Natural killer cell treated with Interleukin-12 subunit alpha and Interleukin-12 subunit beta and Interleukin-15 and Interleukin-18, amount 100 ng/mL, for 72 hours (primary cell): Measurements from ENCODE around the gene HNRNPAB. TPM values are rescaled to one million over a fixed set of nuclear protein-coding genes. Genes with fewer than 3 reads are reported as not detected.
A peak's percentile ranks its signal among the peaks of the same experiment; 100 is the strongest.

ENCODE experiments used
- ATAC-seq, 2 donors: fragments of 150-1000 bp; cut with Tn5 transposase in 1 of 2; sonication (Bioruptor Pico), chemical (Tn5 transposase) in 1 of 2; 2 replicates each; pipeline ENCODE4 v1.10.0; 2021
- DNase-seq: peaks from one replicate; pipeline ENCODE4 v3.0.0; 2022; ENCODE audit warnings: low spot score
- H3K27ac Mint-ChIP-seq, 2 donors: 1 replicate in 1 of 2; 2 replicates in 1 of 2; pipeline ENCODE4 v1.8.0; 2022; ENCODE audit warnings: mixed read lengths in 2 of 2, mild to moderate bottlenecking in 1 of 2, moderate library complexity in 1 of 2
- H3K27me3 Mint-ChIP-seq, 2 donors: 1 replicate in 1 of 2; 2 replicates in 1 of 2; pipeline ENCODE4 v1.8.0; 2022; ENCODE audit warnings: mixed read lengths in 2 of 2
- H3K36me3 Mint-ChIP-seq: one replicate; pipeline ENCODE4 v1.8.0; 2022; ENCODE audit warnings: mixed read lengths
- H3K4me1 Mint-ChIP-seq, 2 donors: 1 replicate in 1 of 2; 2 replicates in 1 of 2; pipeline ENCODE4 v1.8.0; 2022; ENCODE audit warnings: low read depth in 2 of 2, mixed read lengths in 2 of 2, mild to moderate bottlenecking in 1 of 2
- H3K4me3 Mint-ChIP-seq: one replicate; pipeline ENCODE4 v1.8.0; 2022; ENCODE audit warnings: mixed read lengths
- H3K9me3 Mint-ChIP-seq: 2 replicates; pipeline ENCODE4 v1.8.0; 2022; ENCODE audit warnings: mixed read lengths
- total RNA-seq, 2 donors: library from RNA; stranded (reverse); gene quantifications; one replicate each; pipeline ENCODE4 v1.2.3, GENCODE V29; 2022

The HNRNPAB gene
- total RNA-seq, 2 donors from 2014 or later: 314 to 481 TPM

DNA sequence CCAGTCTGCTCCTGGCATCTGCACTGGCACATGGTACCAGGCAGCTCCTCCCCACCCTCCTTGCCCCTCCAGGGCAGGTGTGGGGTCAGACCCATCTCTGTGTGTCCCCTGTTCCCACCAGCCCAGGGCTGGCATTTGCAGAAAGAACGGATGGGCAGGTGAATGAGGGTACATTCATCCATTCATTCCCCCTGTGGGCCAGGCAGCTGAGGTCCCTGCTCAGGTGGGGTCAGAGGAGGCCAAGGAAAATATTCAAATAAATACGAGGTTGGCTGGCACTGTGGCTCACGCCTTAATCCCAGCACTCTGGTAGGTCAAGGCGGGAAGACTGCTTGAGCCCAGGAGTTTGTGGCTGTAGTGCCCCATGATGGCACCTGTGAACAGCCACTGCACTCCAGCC, 53.3 kb downstream of the HNRNPAB start:
- H3K36me3 Mint-ChIP-seq: no peaks in the 10 kb centered on the region
- no peaks in the 10 kb centered on the region for H3K27me3 Mint-ChIP-seq
- DNase-seq (no peak), ATAC-seq (peak in 1 of 2 donors; percentile 30)
- no peaks in the 10 kb centered on the region for H3K9me3 Mint-ChIP-seq
- peaks cover 6 to 9% of the 10 kb centered on the region in 2 donors for H3K4me1 Mint-ChIP-seq
- no peak overlapping the region for H3K27ac Mint-ChIP-seq
- no peak overlapping the region for H3K4me3 Mint-ChIP-seq

DNA sequence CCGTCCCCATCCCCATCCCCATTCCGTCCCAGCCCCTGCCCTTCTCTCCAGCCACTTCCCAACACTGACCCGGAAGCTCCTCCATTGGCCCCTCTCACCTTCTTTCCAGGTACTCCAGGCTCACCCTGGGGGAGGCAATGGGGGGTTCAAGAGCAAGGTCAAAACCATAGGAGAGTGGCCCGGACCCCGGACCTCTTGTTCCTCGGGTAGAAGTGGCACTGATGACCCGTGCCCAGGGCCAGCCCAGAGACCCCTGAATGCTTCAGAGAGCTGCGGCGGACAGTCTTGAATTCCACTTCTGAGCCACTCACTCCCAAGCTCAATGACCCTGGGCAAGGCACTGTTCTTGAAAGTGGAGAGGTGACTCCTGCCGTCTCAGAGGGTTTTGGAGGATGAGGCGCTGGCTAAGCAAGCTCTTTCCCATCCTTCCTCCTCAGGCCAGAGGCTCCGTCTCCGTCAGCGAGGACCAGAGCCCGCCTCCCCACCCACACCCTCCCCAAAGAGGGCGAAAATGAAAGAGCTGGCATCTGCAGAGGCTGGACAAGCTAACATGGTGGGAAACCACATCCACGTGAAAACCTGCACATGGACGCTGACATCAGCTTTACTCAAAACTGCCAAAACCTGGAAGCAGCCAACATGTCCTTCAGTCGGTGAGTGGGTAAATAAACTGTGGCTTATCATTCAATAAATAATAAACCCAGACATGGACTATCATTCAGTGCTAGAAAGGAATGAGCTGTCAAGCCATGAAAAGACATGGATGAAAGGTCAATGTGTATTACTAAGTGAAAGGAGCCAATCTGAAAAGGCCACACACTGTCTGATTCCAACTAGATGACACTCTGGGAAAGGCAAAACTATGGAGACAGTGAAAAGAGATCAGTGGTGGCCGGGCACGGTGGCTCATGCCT, 55.5 kb downstream of the HNRNPAB start:
- peaks cover 6 to 9% of the 10 kb centered on the region in 2 donors for H3K4me1 Mint-ChIP-seq
- H3K4me3 Mint-ChIP-seq: no peak overlapping the region
- DNase-seq: no peak
- no peaks in the 10 kb centered on the region for H3K9me3 Mint-ChIP-seq
- peak in 1 of 2 donors; percentile 15 for ATAC-seq
- no peaks in the 10 kb centered on the region for H3K27me3 Mint-ChIP-seq
- H3K36me3 Mint-ChIP-seq: no peaks in the 10 kb centered on the region
- peak overlapping the region in 1 of 2 donors; percentile 53 for H3K27ac Mint-ChIP-seq

Other genes starting within 250 kb of the HNRNPAB start
- gene PROP1, start 208.3 kb upstream of the HNRNPAB start, total RNA-seq: not detected
- under 1 TPM; 0.20 to 0.26 TPM for gene N4BP3, start 91.0 kb upstream of the HNRNPAB start, total RNA-seq
- gene RMND5B, start 73.5 kb upstream of the HNRNPAB start, total RNA-seq: 10 to 100 TPM; 19.9 to 29.2 TPM
- 100 to 1,000 TPM; 139 to 196 TPM for gene NHP2, start 50.6 kb upstream of the HNRNPAB start, total RNA-seq
- gene GMCL2, start 17.2 kb upstream of the HNRNPAB start, total RNA-seq: not detected
- gene PHYKPL, start 28.3 kb downstream of the HNRNPAB start, total RNA-seq: 100 to 1,000 TPM; 133 to 191 TPM